SK-N-SH (cell line): ENCODE results near the gene PROM2. TPM values are rescaled to one million over a fixed set of nuclear protein-coding genes. Genes with fewer than 3 reads are reported as not detected.
A peak's percentile ranks its signal among the peaks of the same experiment; 100 is the strongest.

ENCODE experiments used
- CTCF ChIA-PET: fragments of 300-600, 350-600 bp; formaldehyde crosslinking; extraction: SDS; loops from one replicate; lab custom pipeline; 2021; lab: Yijun Ruan, JAX
- POLR2A ChIA-PET: fragments of 350-600 bp; sonication (Branson Sonifier 250); formaldehyde crosslinking; extraction: SDS; loops from one replicate; lab custom pipeline; 2020; ENCODE audit warnings: antibody characterized with exemption, inconsistent platforms; lab: Yijun Ruan, JAX
- DNase-seq: peaks from one replicate; pipeline ENCODE4 v3.0.0; 2012
- H2AFZ ChIP-seq: fragments of 200-600 bp; sonication (generic); 2 replicates; pipeline ENCODE4 v1.8.1; 2016; ENCODE audit warnings: antibody characterized with exemption, mild to moderate bottlenecking, low read depth
- H3F3A ChIP-seq: fragments of 200-600 bp; sonication (generic); replicated peaks from 2 replicates; pipeline ENCODE3; 2016; ENCODE audit warnings: antibody characterized with exemption, mild to moderate bottlenecking; ENCODE audit not compliant: insufficient read depth
- H3K27ac ChIP-seq, 2 experiments: fragments of 200-500 bp in 1 of 2; fragments of 200-600 bp in 1 of 2; sonication (Bioruptor generic) in 1 of 2; sonication (generic), shearing (Covaris generic) in 1 of 2; 2 replicates each; pipeline versions ENCODE4 v1.5.1 to v1.6.1; 2014 to 2016; ENCODE audit warnings: low read depth in 2 of 2, inconsistent platforms in 1 of 2, low read length in 1 of 2, mild to moderate bottlenecking in 1 of 2, mixed read lengths in 1 of 2
- H3K27me3 ChIP-seq: fragments of 200-600 bp; sonication (generic), shearing (Covaris generic); 2 replicates; pipeline ENCODE4 v1.6.1; 2016; ENCODE audit warnings: mixed run types; ENCODE audit not compliant: insufficient read depth
- H3K36me3 ChIP-seq, 2 experiments: fragments of 200-500 bp in 1 of 2; fragments of 200-600 bp in 1 of 2; sonication (Bioruptor generic) in 1 of 2; sonication (generic) in 1 of 2; replicated peaks in 1 of 2; 2 replicates each; pipeline versions ENCODE3 to v1.5.1; 2014 to 2016; ENCODE audit warnings: low read length in 1 of 2, mild to moderate bottlenecking in 1 of 2; ENCODE audit not compliant: insufficient read depth in 2 of 2, control insufficient read depth in 1 of 2
- H3K4me1 ChIP-seq, 2 experiments: fragments of 200-500 bp in 1 of 2; fragments of 200-600 bp in 1 of 2; sonication (Bioruptor generic) in 1 of 2; sonication (generic), shearing (Covaris generic) in 1 of 2; 2 replicates each; pipeline versions ENCODE4 v1.5.1 to v1.6.1; 2014 to 2016; ENCODE audit warnings: low read depth in 1 of 2, low read length in 1 of 2, mixed run types in 1 of 2; ENCODE audit not compliant: insufficient read depth in 2 of 2, control insufficient read depth in 1 of 2
- H3K4me2 ChIP-seq: fragments of 200-600 bp; sonication (generic), shearing (Covaris generic); 2 replicates; pipeline ENCODE4 v1.6.1; 2017; ENCODE audit warnings: mixed run types
- H3K4me3 ChIP-seq, 2 experiments: fragments of 200-500 bp in 1 of 2; fragments of 200-600 bp in 1 of 2; sonication (Bioruptor generic) in 1 of 2; sonication (generic), shearing (Covaris generic) in 1 of 2; 2 replicates each; pipeline versions ENCODE4 v1.5.1 to v1.8.1; 2014 to 2016; ENCODE audit warnings: low read depth in 2 of 2, inconsistent platforms in 1 of 2, low read length in 1 of 2, mild to moderate bottlenecking in 1 of 2, mixed read lengths in 1 of 2, moderate library complexity in 1 of 2
- H3K79me2 ChIP-seq: fragments of 200-600 bp; sonication (generic); 2 replicates; pipeline ENCODE4 v1.8.1; 2017; ENCODE audit warnings: mild to moderate bottlenecking; ENCODE audit not compliant: insufficient read depth
- H3K9ac ChIP-seq: fragments of 200-600 bp; sonication (generic); 2 replicates; pipeline ENCODE4 v1.6.1; 2017; ENCODE audit warnings: mixed run types
- H3K9me2 ChIP-seq: fragments of 200-600 bp; sonication (generic); 2 replicates; pipeline ENCODE4 v1.6.1; 2017; ENCODE audit warnings: mixed run types
- H3K9me3 ChIP-seq: fragments of 200-600 bp; sonication (generic); 2 replicates; pipeline ENCODE4 v1.6.1; 2017; ENCODE audit warnings: mixed run types, mild to moderate bottlenecking, moderate library complexity
- H4K20me1 ChIP-seq: fragments of 200-600 bp; sonication (generic); 2 replicates; pipeline ENCODE4 v1.6.1; 2017; ENCODE audit warnings: mild to moderate bottlenecking, mixed run types; ENCODE audit not compliant: insufficient read depth
- CTCF ChIP-seq: fragments of 200-600 bp; sonication (generic); IDR thresholded peaks from 2 replicates; pipeline ENCODE4 v1.6.1; 2017; ENCODE audit warnings: antibody characterized with exemption, mild to moderate bottlenecking, moderate library complexity
- EZH2phosphoT487 ChIP-seq: fragments of 200-600 bp; sonication (generic); IDR thresholded peaks from 2 replicates; pipeline ENCODE4 v1.6.1; 2017; ENCODE audit warnings: low read depth, mixed run types, mild to moderate bottlenecking, antibody characterized with exemption, moderate library complexity, borderline replicate concordance
- FOSL2 ChIP-seq: IDR thresholded peaks from 2 replicates; pipeline ENCODE4 v1.4.0; 2012; ENCODE audit warnings: low read depth, mild to moderate bottlenecking, moderate library complexity, borderline replicate concordance
- FOXJ3 ChIP-seq: sonication (generic); formaldehyde crosslinking; IDR thresholded peaks from 2 replicates; pipeline ENCODE4 v1.5.1; 2020; ENCODE audit warnings: mild to moderate bottlenecking, missing genetic modification reagents
- FOXM1 ChIP-seq: IDR thresholded peaks from 2 replicates; pipeline ENCODE4 v1.4.0; 2012; ENCODE audit warnings: low read depth, mild to moderate bottlenecking
- JUND ChIP-seq: IDR thresholded peaks from 2 replicates; pipeline ENCODE4 v1.4.0; 2012
- MAX ChIP-seq: IDR thresholded peaks from 2 replicates; pipeline ENCODE4 v1.4.0; 2012; ENCODE audit warnings: low read depth
- MXI1 ChIP-seq: IDR thresholded peaks from 2 replicates; pipeline ENCODE4 v1.6.1; 2012; ENCODE audit warnings: mild to moderate bottlenecking, low read depth, low read length, improper control_type of control experiment
- RAD21 ChIP-seq: IDR thresholded peaks from 2 replicates; pipeline ENCODE4 v1.6.1; 2012; ENCODE audit warnings: mild to moderate bottlenecking, low read length
- RCOR1 ChIP-seq: fragments of 150-350 bp; IDR thresholded peaks from 2 replicates; pipeline ENCODE4 v1.6.1; 2017; ENCODE audit warnings: antibody characterized with exemption, low read length
- RFX5 ChIP-seq: IDR thresholded peaks from 2 replicates; pipeline ENCODE4 v1.6.1; 2012; ENCODE audit warnings: mild to moderate bottlenecking, improper control_type of control experiment, low read length
- RXRA ChIP-seq: IDR thresholded peaks from 2 replicates; pipeline ENCODE4 v1.4.0; 2012; ENCODE audit warnings: low read depth, mild to moderate bottlenecking, borderline replicate concordance
- TAF1 ChIP-seq: IDR thresholded peaks from 2 replicates; pipeline ENCODE4 v1.6.1; 2012; ENCODE audit warnings: low read depth, mild to moderate bottlenecking, low read length, moderate library complexity, borderline replicate concordance
- YY1 ChIP-seq: IDR thresholded peaks from 2 replicates; pipeline ENCODE4 v1.4.0; 2012; ENCODE audit warnings: low read depth, mild to moderate bottlenecking
- WGBS: methylation state at CpG from one replicate; pipeline ENCODE4 v1.1.6; 2017; ENCODE audit warnings: low lambda C conversion rate; 5-methylcytosine and 5-hydroxymethylcytosine counted together
- polyA plus RNA-seq, 3 experiments: library from polyadenylated mRNA; depleted of rRNA; stranded (reverse); fragments of >200 nt; gene quantifications; 2 replicates each; pipeline ENCODE4 v1.2.3, GENCODE V29; 2012

The PROM2 gene
- polyA plus RNA-seq, 1 of the 3 experiments (the other 2 are of a cell fraction): 0.38 TPM

GRCh38 chr2:95329401-95329800, 55.2 kb downstream of the PROM2 start (continued):
- TF ChIP-seq FOXJ3 (CRISPR knock-in tag): no peak

GRCh38 chr2:95329891-95330793, 55.9 kb downstream of the PROM2 start:
- no peaks in the 10 kb centered on the region for H3K79me2 ChIP-seq
- H3K9ac ChIP-seq: no peak overlapping the region
- no peaks in the 10 kb centered on the region for H3K9me2 ChIP-seq
- no peaks in the 10 kb centered on the region for H3K9me3 ChIP-seq
- WGBS: 59% methylated on average over 20 of the region's 23 CpGs
- no peaks in the 10 kb centered on the region for H3K27me3 ChIP-seq
- no peak overlapping the region for H3K27ac ChIP-seq
- H3K4me3 ChIP-seq: no peak overlapping the region
- H2AFZ ChIP-seq: no peak overlapping the region
- no peaks in the 10 kb centered on the region for H3F3A ChIP-seq
- ChIA-PET POLR2A (no interaction called here), CTCF (interaction anchor here (1.0 to 5.6 kb wide), 5 partner anchors 8 to 99 kb away, joined by 3 to 40 read pairs (median 4); no protein-coding TSS in a partner anchor)
- H3K36me3 ChIP-seq: no peaks in the 10 kb centered on the region
- peak; percentile 45 for DNase-seq
- TF ChIP-seq CTCF: 0 out of 2 replicates have a peak, but pooled peaks have one; percentile 9
- no peak for TF ChIP-seq FOXM1
- no peak for TF ChIP-seq RFX5
- TF ChIP-seq FOSL2: no peak
- no peak for TF ChIP-seq MXI1
- TF ChIP-seq JUND: no peak
- TF ChIP-seq MAX: no peak
- no peak for TF ChIP-seq TAF1
- no peak overlapping the region for H3K4me2 ChIP-seq
- no peaks in the 10 kb centered on the region for H4K20me1 ChIP-seq
- no peaks in the 10 kb centered on the region; a peak in 1 of 4 replicates for H3K4me1 ChIP-seq

- H3K9me3 ChIP-seq: no peaks in the 10 kb centered on the region
- no peak for DNase-seq
- no peaks in the 10 kb centered on the region for H3K9me2 ChIP-seq
- no peaks in the 10 kb centered on the region for H3F3A ChIP-seq
- CTCF ChIA-PET: interaction anchor here (1.0 to 5.6 kb wide), 5 partner anchors 9 to 100 kb away, joined by 3 to 40 read pairs (median 4); no protein-coding TSS in a partner anchor
- no peak overlapping the region for H3K9ac ChIP-seq
- no peak overlapping the region for H2AFZ ChIP-seq
- H3K27me3 ChIP-seq: no peaks in the 10 kb centered on the region
- POLR2A ChIA-PET: no interaction called here
- H3K4me1 ChIP-seq: no peaks in the 10 kb centered on the region; a peak in 1 of 4 replicates
- no peaks in the 10 kb centered on the region for H3K36me3 ChIP-seq
- 66% methylated on average over 11 of the region's 11 CpGs for WGBS
- no peak overlapping the region for H3K4me3 ChIP-seq
- no peak overlapping the region for H3K4me2 ChIP-seq
- H3K79me2 ChIP-seq: no peaks in the 10 kb centered on the region
- TF ChIP-seq RCOR1 (no peak), YY1 (no peak), EZH2phosphoT487 (no peak), RXRA (no peak), RAD21 (no peak)
- no peaks in the 10 kb centered on the region for H4K20me1 ChIP-seq
- no peak overlapping the region for H3K27ac ChIP-seq
Observed at GRCh38 chr2:95330794-95331338, 56.6 kb downstream of the PROM2 start.
